Measurements from ENCODE around the gene TMEM161A. TPM values are rescaled to one million over a fixed set of nuclear protein-coding genes. Genes with fewer than 3 reads are reported as not detected.

Gene TMEM161A
- total and polyA plus RNA-seq, 2 of the 13 experiments (the other 11 are each of a cell fraction or from before 2014, with no cell fraction given), result 25.9 to 31.4 TPM

DNA sequence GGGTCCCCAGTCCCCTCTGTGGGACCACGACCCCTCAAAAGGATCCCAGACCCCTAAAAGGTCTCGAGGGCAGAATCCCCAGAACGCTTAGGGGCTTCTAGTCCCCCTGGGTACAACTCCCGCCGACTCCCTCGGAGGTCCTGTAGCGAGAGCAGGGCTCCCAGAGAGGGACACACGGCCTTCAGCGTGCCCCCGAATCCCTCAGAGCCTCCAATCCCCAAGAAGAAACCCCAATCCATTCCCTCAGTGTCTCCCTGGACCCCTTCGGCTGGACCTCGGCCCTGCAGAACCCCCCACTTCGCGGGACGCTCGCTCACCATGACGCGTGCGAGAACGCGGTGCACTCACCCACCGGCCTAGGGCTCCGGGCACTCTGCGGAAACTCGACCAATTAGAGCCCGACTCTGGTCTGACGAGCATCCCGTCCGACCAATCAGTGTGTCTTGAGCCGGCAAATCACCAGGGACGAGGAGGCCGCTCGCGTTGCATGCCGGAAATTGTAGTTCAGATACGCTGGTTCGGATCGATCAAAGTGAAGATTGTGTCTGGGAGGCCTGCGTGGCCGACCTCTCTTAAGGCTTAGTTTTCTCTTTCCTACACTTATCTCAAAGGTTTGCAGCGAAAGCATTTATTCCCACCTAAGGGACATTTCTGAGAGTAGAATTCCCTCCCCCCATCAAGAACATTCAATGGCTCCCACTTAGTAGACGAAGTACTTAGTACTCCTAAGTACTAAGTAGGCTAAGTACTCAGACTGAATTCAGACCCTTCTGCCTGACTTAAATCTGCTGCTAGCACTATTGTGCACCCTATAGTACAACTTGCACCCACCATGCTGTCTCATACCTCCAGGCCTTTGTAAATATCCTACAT lies at the start of gene TMEM161A (continued):
- TF ChIP-seq, protein P1, sequence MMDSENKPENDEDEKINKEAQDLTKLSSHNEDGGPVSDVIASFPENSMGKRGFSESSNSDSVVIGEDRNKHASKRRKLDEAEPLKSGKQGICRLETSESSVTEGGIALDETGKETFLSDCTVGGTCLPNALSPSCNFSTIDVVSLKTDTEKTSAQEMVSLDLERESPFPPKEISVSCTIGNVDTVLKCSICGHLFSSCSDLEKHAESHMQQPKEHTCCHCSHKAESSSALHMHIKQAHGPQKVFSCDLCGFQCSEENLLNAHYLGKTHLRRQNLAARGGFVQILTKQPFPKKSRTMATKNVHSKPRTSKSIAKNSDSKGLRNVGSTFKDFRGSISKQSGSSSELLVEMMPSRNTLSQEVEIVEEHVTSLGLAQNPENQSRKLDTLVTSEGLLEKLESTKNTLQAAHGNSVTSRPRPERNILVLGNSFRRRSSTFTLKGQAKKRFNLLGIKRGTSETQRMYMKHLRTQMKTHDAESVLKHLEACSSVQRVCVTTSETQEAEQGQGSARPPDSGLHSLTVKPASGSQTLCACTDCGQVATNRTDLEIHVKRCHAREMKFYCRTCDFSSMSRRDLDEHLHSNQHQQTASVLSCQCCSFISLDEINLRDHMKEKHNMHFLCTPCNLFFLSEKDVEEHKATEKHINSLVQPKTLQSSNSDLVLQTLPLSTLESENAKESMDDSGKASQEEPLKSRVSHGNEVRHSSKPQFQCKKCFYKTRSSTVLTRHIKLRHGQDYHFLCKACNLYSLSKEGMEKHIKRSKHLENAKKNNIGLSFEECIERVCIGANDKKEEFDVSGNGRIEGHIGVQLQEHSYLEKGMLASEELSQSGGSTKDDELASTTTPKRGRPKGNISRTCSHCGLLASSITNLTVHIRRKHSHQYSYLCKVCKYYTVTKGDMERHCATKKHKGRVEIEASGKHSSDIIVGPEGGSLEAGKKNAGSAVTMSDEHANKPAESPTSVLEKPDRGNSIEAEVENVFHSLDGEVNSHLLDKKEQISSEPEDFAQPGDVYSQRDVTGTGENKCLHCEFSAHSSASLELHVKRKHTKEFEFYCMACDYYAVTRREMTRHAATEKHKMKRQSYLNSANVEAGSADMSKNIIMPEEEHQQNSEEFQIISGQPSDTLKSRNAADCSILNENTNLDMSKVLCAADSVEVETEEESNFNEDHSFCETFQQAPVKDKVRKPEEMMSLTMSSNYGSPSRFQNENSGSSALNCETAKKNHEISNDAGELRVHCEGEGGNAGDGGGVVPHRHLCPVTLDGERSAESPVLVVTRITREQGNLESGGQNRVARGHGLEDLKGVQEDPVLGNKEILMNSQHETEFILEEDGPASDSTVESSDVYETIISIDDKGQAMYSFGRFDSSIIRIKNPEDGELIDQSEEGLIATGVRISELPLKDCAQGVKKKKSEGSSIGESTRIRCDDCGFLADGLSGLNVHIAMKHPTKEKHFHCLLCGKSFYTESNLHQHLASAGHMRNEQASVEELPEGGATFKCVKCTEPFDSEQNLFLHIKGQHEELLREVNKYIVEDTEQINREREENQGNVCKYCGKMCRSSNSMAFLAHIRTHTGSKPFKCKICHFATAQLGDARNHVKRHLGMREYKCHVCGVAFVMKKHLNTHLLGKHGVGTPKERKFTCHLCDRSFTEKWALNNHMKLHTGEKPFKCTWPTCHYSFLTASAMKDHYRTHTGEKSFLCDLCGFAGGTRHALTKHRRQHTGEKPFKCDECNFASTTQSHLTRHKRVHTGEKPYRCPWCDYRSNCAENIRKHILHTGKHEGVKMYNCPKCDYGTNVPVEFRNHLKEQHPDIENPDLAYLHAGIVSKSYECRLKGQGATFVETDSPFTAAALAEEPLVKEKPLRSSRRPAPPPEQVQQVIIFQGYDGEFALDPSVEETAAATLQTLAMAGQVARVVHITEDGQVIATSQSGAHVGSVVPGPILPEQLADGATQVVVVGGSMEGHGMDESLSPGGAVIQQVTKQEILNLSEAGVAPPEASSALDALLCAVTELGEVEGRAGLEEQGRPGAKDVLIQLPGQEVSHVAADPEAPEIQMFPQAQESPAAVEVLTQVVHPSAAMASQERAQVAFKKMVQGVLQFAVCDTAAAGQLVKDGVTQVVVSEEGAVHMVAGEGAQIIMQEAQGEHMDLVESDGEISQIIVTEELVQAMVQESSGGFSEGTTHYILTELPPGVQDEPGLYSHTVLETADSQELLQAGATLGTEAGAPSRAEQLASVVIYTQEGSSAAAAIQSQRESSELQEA (CRISPR knock-in tag; IDR thresholded peaks at IDR 0.05; ENCODE audit: not compliant biosample characterization), result peak; percentile 61
- TF ChIP-seq ELF1 (CRISPR knock-in tag; IDR thresholded peaks at IDR 0.05) (peak; percentile 56; the same call in 1 of the 2 replicates), THAP11 (CRISPR knock-in tag; IDR thresholded peaks at IDR 0.05) (peak; percentile 99), CBX5 (CRISPR knock-in tag; IDR thresholded peaks at IDR 0.05; ENCODE audit: borderline replicate concordance) (peak; percentile 67; the same call in 1 of the 2 replicates), BCL6 (CRISPR knock-in tag; IDR thresholded peaks at IDR 0.05) (no peak), ZNF891 (CRISPR knock-in tag; IDR thresholded peaks at IDR 0.05) (no peak), ZNF562 (CRISPR knock-in tag; IDR thresholded peaks at IDR 0.05; ENCODE audit: borderline replicate concordance) (no peak), AGO1 (IDR thresholded peaks at IDR 0.05; ENCODE audit: low read depth, low read length, poor library complexity, severe bottlenecking) (peak; percentile 35), ZNF713 (CRISPR knock-in tag; IDR thresholded peaks at IDR 0.05) (no peak), ZNF780A (CRISPR knock-in tag; IDR thresholded peaks at IDR 0.05) (no peak), PHF21A (CRISPR knock-in tag; IDR thresholded peaks at IDR 0.05) (peak; percentile 19; the same call in 1 of the 2 replicates), ARHGAP35 (CRISPR knock-in tag; IDR thresholded peaks at IDR 0.05; ENCODE audit: borderline replicate concordance) (peak; percentile 81; the same call in 1 of the 2 replicates), CBFB (CRISPR knock-in tag; IDR thresholded peaks at IDR 0.05) (0 out of 2 replicates have a peak, but pooled peaks have one; percentile 31)
- TF ChIP-seq, protein P2, sequence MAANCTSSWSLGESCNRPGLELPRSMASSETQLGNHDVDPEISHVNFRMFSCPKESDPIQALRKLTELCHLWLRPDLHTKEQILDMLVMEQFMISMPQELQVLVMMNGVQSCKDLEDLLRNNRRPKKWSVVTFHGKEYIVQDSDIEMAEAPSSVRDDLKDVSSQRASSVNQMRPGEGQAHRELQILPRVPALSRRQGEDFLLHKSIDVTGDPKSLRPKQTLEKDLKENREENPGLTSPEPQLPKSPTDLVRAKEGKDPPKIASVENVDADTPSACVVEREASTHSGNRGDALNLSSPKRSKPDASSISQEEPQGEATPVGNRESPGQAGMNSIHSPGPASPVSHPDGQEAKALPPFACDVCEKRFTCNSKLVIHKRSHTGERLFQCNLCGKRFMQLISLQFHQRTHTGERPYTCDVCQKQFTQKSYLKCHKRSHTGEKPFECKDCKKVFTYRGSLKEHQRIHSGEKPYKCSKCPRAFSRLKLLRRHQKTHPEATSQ (CRISPR knock-in tag; IDR thresholded peaks at IDR 0.05; ENCODE audit: borderline replicate concordance), result no peak
- TF ChIP-seq, protein P3, sequence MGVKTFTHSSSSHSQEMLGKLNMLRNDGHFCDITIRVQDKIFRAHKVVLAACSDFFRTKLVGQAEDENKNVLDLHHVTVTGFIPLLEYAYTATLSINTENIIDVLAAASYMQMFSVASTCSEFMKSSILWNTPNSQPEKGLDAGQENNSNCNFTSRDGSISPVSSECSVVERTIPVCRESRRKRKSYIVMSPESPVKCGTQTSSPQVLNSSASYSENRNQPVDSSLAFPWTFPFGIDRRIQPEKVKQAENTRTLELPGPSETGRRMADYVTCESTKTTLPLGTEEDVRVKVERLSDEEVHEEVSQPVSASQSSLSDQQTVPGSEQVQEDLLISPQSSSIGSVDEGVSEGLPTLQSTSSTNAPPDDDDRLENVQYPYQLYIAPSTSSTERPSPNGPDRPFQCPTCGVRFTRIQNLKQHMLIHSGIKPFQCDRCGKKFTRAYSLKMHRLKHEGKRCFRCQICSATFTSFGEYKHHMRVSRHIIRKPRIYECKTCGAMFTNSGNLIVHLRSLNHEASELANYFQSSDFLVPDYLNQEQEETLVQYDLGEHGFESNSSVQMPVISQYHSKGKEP (CRISPR knock-in tag; IDR thresholded peaks at IDR 0.05), result no peak
- TF ChIP-seq, protein P4, sequence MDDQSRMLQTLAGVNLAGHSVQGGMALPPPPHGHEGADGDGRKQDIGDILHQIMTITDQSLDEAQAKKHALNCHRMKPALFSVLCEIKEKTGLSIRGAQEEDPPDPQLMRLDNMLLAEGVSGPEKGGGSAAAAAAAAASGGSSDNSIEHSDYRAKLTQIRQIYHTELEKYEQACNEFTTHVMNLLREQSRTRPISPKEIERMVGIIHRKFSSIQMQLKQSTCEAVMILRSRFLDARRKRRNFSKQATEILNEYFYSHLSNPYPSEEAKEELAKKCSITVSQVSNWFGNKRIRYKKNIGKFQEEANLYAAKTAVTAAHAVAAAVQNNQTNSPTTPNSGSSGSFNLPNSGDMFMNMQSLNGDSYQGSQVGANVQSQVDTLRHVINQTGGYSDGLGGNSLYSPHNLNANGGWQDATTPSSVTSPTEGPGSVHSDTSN (CRISPR knock-in tag; IDR thresholded peaks at IDR 0.05; ENCODE audit: borderline replicate concordance), result no peak; the same call in 1 of the 2 replicates
